HL-60 (cell line): ENCODE results near the gene HASPIN.

ENCODE experiments used
- CTCF ChIP-seq: IDR thresholded peaks from one replicate; pipeline ENCODE4 v1.5.1; 2011; ENCODE audit warnings: low read length, control low read depth, inconsistent platforms; ENCODE audit not compliant: insufficient read depth
- GABPA ChIP-seq: IDR thresholded peaks from 2 replicates; pipeline ENCODE4 v1.6.1; 2012; ENCODE audit warnings: low read depth
- POLR2AphosphoS5 ChIP-seq: IDR thresholded peaks from 2 replicates; pipeline ENCODE4 v1.6.1; 2012; ENCODE audit warnings: low read depth
- REST ChIP-seq: IDR thresholded peaks from 2 replicates; pipeline ENCODE4 v1.6.1; 2012; ENCODE audit warnings: low read depth; ENCODE audit not compliant: insufficient replicate concordance
- SPI1 ChIP-seq: IDR thresholded peaks from 2 replicates; pipeline ENCODE4 v1.6.1; 2012; ENCODE audit warnings: low read depth, mild to moderate bottlenecking, borderline replicate concordance

- TF ChIP-seq CTCF (no peak), REST (no peak), POLR2AphosphoS5 (no peak), GABPA (no peak), SPI1 (no peak)
These were observed 24.9 kb downstream of the HASPIN start for GRCh38 chr17:3748576-3748975.
